Measurements from ENCODE around the gene CRYBB2. TPM values are rescaled to one million over a fixed set of nuclear protein-coding genes. Genes with fewer than 3 reads are reported as not detected.

Gene CRYBB2
- total RNA-seq, 2 experiments from 2014 or later, result not detected

GRCh38 chr22:25193548-25193947 lies 25.9 kb upstream of the CRYBB2 start:
- CTCF ChIA-PET, result interaction anchor here (1.2 kb wide), 1 partner anchor 9 kb away, joined by 3 read pairs; no protein-coding TSS in a partner anchor
- no peaks in the 10 kb centered on the region for H3K36me3 ChIP-seq (ENCODE audit: insufficient read depth, low read length)
- TF ChIP-seq, protein P1, sequence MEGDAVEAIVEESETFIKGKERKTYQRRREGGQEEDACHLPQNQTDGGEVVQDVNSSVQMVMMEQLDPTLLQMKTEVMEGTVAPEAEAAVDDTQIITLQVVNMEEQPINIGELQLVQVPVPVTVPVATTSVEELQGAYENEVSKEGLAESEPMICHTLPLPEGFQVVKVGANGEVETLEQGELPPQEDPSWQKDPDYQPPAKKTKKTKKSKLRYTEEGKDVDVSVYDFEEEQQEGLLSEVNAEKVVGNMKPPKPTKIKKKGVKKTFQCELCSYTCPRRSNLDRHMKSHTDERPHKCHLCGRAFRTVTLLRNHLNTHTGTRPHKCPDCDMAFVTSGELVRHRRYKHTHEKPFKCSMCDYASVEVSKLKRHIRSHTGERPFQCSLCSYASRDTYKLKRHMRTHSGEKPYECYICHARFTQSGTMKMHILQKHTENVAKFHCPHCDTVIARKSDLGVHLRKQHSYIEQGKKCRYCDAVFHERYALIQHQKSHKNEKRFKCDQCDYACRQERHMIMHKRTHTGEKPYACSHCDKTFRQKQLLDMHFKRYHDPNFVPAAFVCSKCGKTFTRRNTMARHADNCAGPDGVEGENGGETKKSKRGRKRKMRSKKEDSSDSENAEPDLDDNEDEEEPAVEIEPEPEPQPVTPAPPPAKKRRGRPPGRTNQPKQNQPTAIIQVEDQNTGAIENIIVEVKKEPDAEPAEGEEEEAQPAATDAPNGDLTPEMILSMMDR (IDR thresholded peaks at IDR 0.05), result no peak
- Mint-ChIP-seq H3K9me3 (no peaks in the 10 kb centered on the region), H3K27ac (no peak overlapping the region), H3K27me3 (no peaks in the 10 kb centered on the region), H3K4me1 (ENCODE audit: low read depth) (no peaks in the 10 kb centered on the region), H3K4me3 (no peak overlapping the region), H3K36me3 (ENCODE audit: low read depth) (peaks cover 66% of the 10 kb centered on the region)
- H3K4me1 ChIP-seq (ENCODE audit: insufficient read depth, low read length), result no peaks in the 10 kb centered on the region
- no peak overlapping the region for H3K4me3 ChIP-seq (ENCODE audit: low read length)
- H3K27ac ChIP-seq (ENCODE audit: low read depth in 1 of 2, low read length in 2 of 2), result no peak overlapping the region
- POLR2A ChIA-PET, result no interaction called here
- no peak for ATAC-seq (ENCODE audit: poor library complexity)
- intact Hi-C loops (cut with DNase I, micrococcal nuclease), result no loop called here
- DNase-seq, result no peak
- H3K27me3 ChIP-seq (ENCODE audit: control insufficient read depth in 1 of 2, insufficient read depth in 2 of 2, low read length in 2 of 2), result no peaks in the 10 kb centered on the region
- H3K9me3 ChIP-seq (ENCODE audit: control insufficient read depth in 1 of 2, insufficient read depth in 1 of 2, low read length in 2 of 2), result no peaks in the 10 kb centered on the region

GRCh38 chr22:25196326-25196725 lies 23.1 kb upstream of the CRYBB2 start:
- TF ChIP-seq, protein P1 (IDR thresholded peaks at IDR 0.05), result no peak
- DNase-seq, result no peak
- no peaks in the 10 kb centered on the region for H3K27me3 ChIP-seq (ENCODE audit: control insufficient read depth in 1 of 2, insufficient read depth in 2 of 2, low read length in 2 of 2)
- H3K4me3 ChIP-seq (ENCODE audit: low read length), result no peak overlapping the region
- no peak overlapping the region for H3K4me3 Mint-ChIP-seq
- no peaks in the 10 kb centered on the region for H3K4me1 ChIP-seq (ENCODE audit: insufficient read depth, low read length)
- H3K27me3 Mint-ChIP-seq, result no peaks in the 10 kb centered on the region
- H3K27ac ChIP-seq (ENCODE audit: low read depth in 1 of 2, low read length in 2 of 2), result no peak overlapping the region
- H3K36me3 ChIP-seq (ENCODE audit: insufficient read depth, low read length), result no peaks in the 10 kb centered on the region
- no peaks in the 10 kb centered on the region for H3K4me1 Mint-ChIP-seq (ENCODE audit: low read depth)
- ATAC-seq (ENCODE audit: poor library complexity), result no peak
- ChIA-PET CTCF (no interaction called here), POLR2A (no interaction called here)
- intact Hi-C loops (cut with DNase I, micrococcal nuclease), result no loop called here
- H3K36me3 Mint-ChIP-seq (ENCODE audit: low read depth), result peaks cover 50% of the 10 kb centered on the region
- H3K9me3 Mint-ChIP-seq, result no peaks in the 10 kb centered on the region
- H3K9me3 ChIP-seq (ENCODE audit: control insufficient read depth in 1 of 2, insufficient read depth in 1 of 2, low read length in 2 of 2), result no peaks in the 10 kb centered on the region
- H3K27ac Mint-ChIP-seq, result no peak overlapping the region

GRCh38 chr22:25197340-25197739 lies 22.1 kb upstream of the CRYBB2 start:
- no peak overlapping the region for H3K27ac ChIP-seq (ENCODE audit: low read depth in 1 of 2, low read length in 2 of 2)
- Mint-ChIP-seq H3K4me3 (no peak overlapping the region), H3K36me3 (ENCODE audit: low read depth) (peaks cover 44% of the 10 kb centered on the region), H3K9me3 (no peaks in the 10 kb centered on the region), H3K27ac (no peak overlapping the region), H3K4me1 (ENCODE audit: low read depth) (no peaks in the 10 kb centered on the region), H3K27me3 (no peaks in the 10 kb centered on the region)
- POLR2A ChIA-PET, result interaction anchor here (0.6 kb wide), 1 partner anchor 140 kb away, joined by 3 read pairs; no protein-coding TSS in a partner anchor
- ATAC-seq (ENCODE audit: poor library complexity), result no peak
- TF ChIP-seq, protein P1 (IDR thresholded peaks at IDR 0.05), result no peak
- intact Hi-C loops (cut with DNase I, micrococcal nuclease), result no loop called here
- no peaks in the 10 kb centered on the region for H3K9me3 ChIP-seq (ENCODE audit: control insufficient read depth in 1 of 2, insufficient read depth in 1 of 2, low read length in 2 of 2)
- CTCF ChIA-PET, result no interaction called here
- H3K36me3 ChIP-seq (ENCODE audit: insufficient read depth, low read length), result no peaks in the 10 kb centered on the region
- DNase-seq, result no peak
- H3K4me1 ChIP-seq (ENCODE audit: insufficient read depth, low read length), result no peaks in the 10 kb centered on the region
- no peaks in the 10 kb centered on the region for H3K27me3 ChIP-seq (ENCODE audit: control insufficient read depth in 1 of 2, insufficient read depth in 2 of 2, low read length in 2 of 2)
- no peak overlapping the region for H3K4me3 ChIP-seq (ENCODE audit: low read length)

Data from CD4-positive, alpha-beta T cell (primary cell).